HG03097 (cell line): ENCODE data around the gene CFAP97.
"Not testable (repeated sequence)": the region's sequence is repeated elsewhere in the genome, so short reads cannot be mapped to it uniquely, and the experiment has no call there.

ENCODE experiments used
- ATAC-seq: cut with Tn5 transposase; IDR thresholded peaks from one replicate; pipeline ENCODE4 v1.9.1; 2021; ENCODE audit not compliant: unreplicated experiment, low FRiP score

The CFAP97 gene

GRCh38 chr4:185201977-185202962 lies 1.5 kb downstream of the CFAP97 start:
- no peak for ATAC-seq

GRCh38 chr4:185198189-185198588 lies 5.6 kb downstream of the CFAP97 start:
- ATAC-seq: not testable (repeated sequence)

GRCh38 chr4:185196437-185196836 lies 7.4 kb downstream of the CFAP97 start:
- ATAC-seq: no peak

- no peak for ATAC-seq
These were observed 8.6 kb downstream of the CFAP97 start for GRCh38 chr4:185194924-185195888.

- peak; percentile 80 for ATAC-seq
These were observed 11.7 kb downstream of the CFAP97 start for GRCh38 chr4:185192059-185192458.

- ATAC-seq: no peak
These were observed 13.4 kb downstream of the CFAP97 start for GRCh38 chr4:185190306-185190856.

GRCh38 chr4:185189606-185190305 lies 14.0 kb downstream of the CFAP97 start:
- no peak for ATAC-seq

- ATAC-seq: no peak
These were observed 17.0 kb downstream of the CFAP97 start for GRCh38 chr4:185186769-185187168.

GRCh38 chr4:185183622-185184281 lies 20.0 kb downstream of the CFAP97 start:
- ATAC-seq: no peak

GRCh38 chr4:185182239-185182638 lies 21.6 kb downstream of the CFAP97 start:
- ATAC-seq: no peak

GRCh38 chr4:185179488-185179887 lies 24.3 kb downstream of the CFAP97 start:
- no peak for ATAC-seq

- ATAC-seq: peak; percentile 74
These were observed 32.3 kb downstream of the CFAP97 start for GRCh38 chr4:185171373-185172071.

- no peak for ATAC-seq
These were observed 36.6 kb downstream of the CFAP97 start for GRCh38 chr4:185167234-185167633.

- ATAC-seq: peak; percentile 81
These were observed 38.2 kb downstream of the CFAP97 start for GRCh38 chr4:185165605-185166063.

GRCh38 chr4:185151296-185151695 lies 52.5 kb downstream of the CFAP97 start:
- no peak for ATAC-seq

GRCh38 chr4:185149392-185149791 lies 54.4 kb downstream of the CFAP97 start:
- ATAC-seq: no peak

- ATAC-seq: no peak
These were observed 58.2 kb downstream of the CFAP97 start for GRCh38 chr4:185145572-185145971.

- ATAC-seq: no peak
These were observed 59.1 kb downstream of the CFAP97 start for GRCh38 chr4:185144601-185145240.
